ENCODE results near the gene TMEM132D. TPM values are rescaled to one million over a fixed set of nuclear protein-coding genes. Genes with fewer than 3 reads are reported as not detected.

Gene TMEM132D
- total RNA-seq, 1 donor from 2014 or later, result 3.6 TPM

- DNase-seq (ENCODE audit: extremely low read depth, low read depth, low spot score), result no peak
These were observed 525.3 kb downstream of the TMEM132D start for GRCh38 chr12:129378496-129378895.

GRCh38 chr12:129373746-129374145 lies 530.1 kb downstream of the TMEM132D start:
- DNase-seq (ENCODE audit: extremely low read depth, low read depth, low spot score), result no peak

- no peak for DNase-seq (ENCODE audit: extremely low read depth, low read depth, low spot score)
These were observed 530.9 kb downstream of the TMEM132D start for GRCh38 chr12:129372876-129373275.

DNA sequence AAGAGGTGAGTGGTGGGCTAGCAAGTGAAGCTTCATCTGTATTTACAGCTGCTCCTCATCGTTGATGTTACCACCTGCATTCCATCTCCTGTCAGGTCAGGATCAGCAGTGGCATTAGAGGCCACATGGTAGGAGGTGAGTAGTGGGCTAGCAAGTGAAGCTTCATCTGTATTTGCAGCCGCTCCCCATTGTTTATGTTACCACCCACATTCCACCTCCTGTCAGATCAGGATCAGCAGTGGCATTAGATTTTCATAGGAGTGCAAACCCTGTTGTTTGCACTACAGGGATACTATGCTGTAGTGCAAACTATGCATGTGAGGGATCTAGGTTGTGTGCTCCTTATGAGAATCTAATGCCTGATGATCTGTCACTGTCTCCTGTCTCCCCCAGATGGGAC lies 531.5 kb downstream of the TMEM132D start:
- DNase-seq (ENCODE audit: extremely low read depth, low read depth, low spot score), result no peak

- no peak for DNase-seq (ENCODE audit: extremely low read depth, low read depth, low spot score)
These were observed 532.6 kb downstream of the TMEM132D start for GRCh38 chr12:129371268-129371667.

DNA sequence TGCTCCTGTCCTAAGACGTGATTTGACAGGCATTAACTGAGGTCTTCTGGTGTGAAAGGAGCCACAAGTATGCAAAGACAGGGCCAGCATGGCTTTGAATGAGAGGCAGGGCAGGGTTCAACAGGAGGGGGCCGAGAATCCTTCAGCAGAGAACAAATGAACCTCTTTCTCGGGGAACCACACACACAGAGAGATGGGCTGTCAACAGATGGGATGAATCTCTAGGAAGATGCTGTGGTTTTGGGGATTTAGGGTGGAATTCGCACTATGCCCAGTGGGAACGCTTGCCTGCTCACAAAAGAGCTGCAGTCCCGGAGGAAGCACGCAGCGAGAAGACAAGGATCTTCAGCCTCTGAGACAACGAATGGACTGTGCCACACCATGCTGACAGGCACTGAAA lies 537.2 kb downstream of the TMEM132D start:
- DNase-seq (ENCODE audit: extremely low read depth, low read depth, low spot score), result no peak

- no peak for DNase-seq (ENCODE audit: extremely low read depth, low read depth, low spot score)
These were observed 540.8 kb downstream of the TMEM132D start for GRCh38 chr12:129363041-129363440.

GRCh38 chr12:129357233-129357632 lies 546.6 kb downstream of the TMEM132D start:
- no peak for DNase-seq (ENCODE audit: extremely low read depth, low read depth, low spot score)

DNA sequence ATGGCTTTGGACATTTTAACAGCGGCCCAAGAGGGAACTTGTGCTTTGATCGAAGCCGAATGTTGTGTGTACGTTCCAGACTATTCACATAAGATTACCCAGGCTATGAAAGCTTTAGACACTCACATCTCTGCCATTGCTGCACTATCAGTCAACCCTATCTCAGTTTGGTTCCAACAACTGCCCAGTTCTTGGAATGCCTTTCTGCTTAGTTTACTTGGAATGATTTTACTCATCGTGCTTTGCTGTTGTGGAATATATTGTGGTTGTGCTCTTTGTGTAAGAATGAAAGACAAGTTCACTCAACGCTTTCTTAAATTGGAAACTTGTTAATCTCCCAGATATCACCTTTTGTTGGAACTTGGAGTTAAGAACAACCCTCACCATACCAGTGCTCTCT lies 552.3 kb downstream of the TMEM132D start:
- no peak for DNase-seq (ENCODE audit: extremely low read depth, low read depth, low spot score)

DNA sequence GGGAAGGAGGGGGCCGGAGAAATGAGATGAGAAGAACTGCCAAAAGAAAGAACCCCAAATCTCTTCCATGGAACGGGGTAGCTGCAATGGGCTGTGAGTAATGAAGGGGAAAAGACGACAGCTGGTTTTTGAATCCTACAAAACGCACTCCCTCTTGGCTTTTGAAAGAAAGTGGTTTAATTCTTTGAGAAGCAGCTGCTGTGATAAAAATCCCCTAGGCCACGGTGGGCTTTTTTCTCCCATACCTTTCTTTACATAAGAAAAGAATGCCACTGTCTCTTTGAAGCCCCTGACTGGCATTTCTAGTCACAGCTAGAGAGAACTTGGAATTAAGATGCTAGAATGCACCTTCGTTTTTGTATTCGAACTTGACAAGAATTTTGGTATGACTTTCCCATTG lies 564.5 kb downstream of the TMEM132D start:
- DNase-seq (ENCODE audit: extremely low read depth, low read depth, low spot score), result no peak

DNA sequence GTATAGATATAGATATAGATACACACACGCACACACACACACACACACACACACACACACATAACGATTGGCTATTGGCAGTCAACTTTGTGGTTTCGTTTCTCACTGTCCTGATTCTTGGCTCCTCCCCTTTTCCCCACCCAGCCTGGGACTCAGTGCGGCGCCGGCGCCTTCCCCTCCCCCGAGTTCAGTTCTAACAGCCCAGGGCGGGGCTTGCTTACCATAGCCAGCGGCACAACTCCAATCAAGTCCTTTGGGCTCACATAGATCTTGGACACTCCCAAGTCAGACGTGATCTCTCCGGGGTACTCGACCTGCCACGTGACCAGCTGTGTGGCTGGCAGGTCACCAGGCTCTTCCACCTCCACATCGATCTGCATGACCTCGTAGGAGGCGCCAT lies 566.4 kb downstream of the TMEM132D start:
- DNase-seq (ENCODE audit: extremely low read depth, low read depth, low spot score), result no peak

DNA sequence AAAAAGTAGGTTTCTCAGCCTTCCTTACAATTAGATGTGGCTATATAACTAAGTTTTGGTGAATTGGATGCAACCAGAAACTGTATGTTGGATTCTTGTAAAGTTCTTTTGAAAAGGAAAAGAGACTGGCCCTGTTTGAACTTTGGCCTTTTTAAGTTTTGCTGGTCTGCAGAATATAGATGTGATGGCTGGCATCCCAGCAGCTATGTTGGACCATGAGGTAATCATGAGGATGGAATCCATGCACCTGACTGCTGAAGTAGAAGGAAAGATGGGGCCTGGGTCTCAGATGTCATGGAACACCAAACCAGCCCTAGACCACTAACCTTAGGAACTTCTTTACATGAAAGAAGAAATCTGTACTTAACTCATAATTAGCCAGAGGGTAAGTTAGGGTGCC lies 568.1 kb downstream of the TMEM132D start:
- no peak for DNase-seq (ENCODE audit: extremely low read depth, low read depth, low spot score)

GRCh38 chr12:129332286-129332685 lies 571.5 kb downstream of the TMEM132D start:
- no peak for DNase-seq (ENCODE audit: extremely low read depth, low read depth, low spot score)

- no peak for DNase-seq (ENCODE audit: extremely low read depth, low read depth, low spot score)
These were observed 572.3 kb downstream of the TMEM132D start for GRCh38 chr12:129331356-129332085.

GRCh38 chr12:129328235-129328634 lies 575.6 kb downstream of the TMEM132D start:
- no peak for DNase-seq (ENCODE audit: extremely low read depth, low read depth, low spot score)

GRCh38 chr12:129325566-129325965 lies 578.3 kb downstream of the TMEM132D start:
- no peak for DNase-seq (ENCODE audit: extremely low read depth, low read depth, low spot score)

GRCh38 chr12:129312048-129312447 lies 591.8 kb downstream of the TMEM132D start:
- no peak for DNase-seq (ENCODE audit: extremely low read depth, low read depth, low spot score)

DNA sequence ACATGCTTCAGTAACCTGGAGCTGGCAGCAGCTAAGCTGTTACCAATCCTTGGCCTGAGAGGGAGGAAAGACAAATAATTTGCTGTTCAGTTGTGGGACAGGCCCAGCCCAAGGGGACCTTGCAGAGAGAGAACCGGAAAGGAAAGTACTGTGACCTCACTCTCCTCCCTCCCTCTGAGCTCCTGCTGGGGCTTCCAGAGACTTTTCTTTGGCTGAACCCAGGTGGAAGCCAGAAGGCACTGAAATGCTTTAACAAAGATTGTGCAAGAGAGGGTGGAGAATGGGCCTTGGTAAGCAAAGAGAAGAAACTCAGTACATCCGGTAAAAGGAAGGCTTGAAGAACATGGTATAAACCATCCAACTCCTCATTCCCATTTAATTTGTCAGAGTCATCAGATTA lies 593.5 kb downstream of the TMEM132D start:
- DNase-seq (ENCODE audit: extremely low read depth, low read depth, low spot score), result no peak

DNA sequence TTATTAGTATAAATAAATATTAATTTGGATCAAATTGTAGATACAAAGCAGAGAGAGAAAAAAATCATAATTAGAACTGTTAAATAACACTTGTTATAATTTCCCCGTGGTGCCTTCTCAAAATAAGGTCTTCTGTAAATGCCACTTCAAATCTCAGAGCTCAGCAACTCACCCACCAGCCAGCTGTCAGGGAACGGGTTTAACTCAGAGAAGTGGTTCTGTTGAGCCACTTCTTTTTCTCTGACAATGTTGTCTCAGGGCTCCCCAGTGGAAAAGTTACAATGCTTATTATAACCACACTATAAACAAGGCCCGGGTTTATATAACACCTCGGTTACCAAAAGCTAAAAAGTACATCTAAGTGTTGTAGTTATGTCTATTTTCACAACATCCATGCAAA lies 598.0 kb downstream of the TMEM132D start:
- DNase-seq (ENCODE audit: extremely low read depth, low read depth, low spot score), result no peak

- DNase-seq (ENCODE audit: extremely low read depth, low read depth, low spot score), result no peak
These were observed 599.3 kb downstream of the TMEM132D start for GRCh38 chr12:129304529-129304928.

DNA sequence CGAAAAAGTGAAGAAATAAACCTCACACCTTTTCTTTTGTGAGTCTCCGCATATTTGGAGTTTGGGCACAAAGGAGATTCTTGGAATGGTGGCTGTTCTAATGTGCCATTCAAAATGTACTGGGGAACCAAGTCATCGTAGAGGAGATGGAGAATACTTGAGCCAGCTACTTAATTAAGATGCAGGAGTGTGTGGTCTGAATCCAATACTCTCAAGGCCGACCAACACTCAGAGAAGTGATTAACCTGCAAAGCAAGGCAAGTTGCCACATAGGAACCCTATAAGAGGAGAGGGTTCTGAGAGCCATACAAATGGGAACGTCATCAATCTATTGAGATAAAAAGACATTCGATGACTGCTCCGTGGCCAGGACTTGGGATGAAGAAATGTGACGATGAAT lies 603.8 kb downstream of the TMEM132D start:
- DNase-seq (ENCODE audit: extremely low read depth, low read depth, low spot score), result no peak

- no peak for DNase-seq (ENCODE audit: extremely low read depth, low read depth, low spot score)
These were observed 604.9 kb downstream of the TMEM132D start for GRCh38 chr12:129298921-129299320.

- DNase-seq (ENCODE audit: extremely low read depth, low read depth, low spot score), result no peak
These were observed 607.2 kb downstream of the TMEM132D start for GRCh38 chr12:129296671-129297070.
